ENCODE measurements around the gene RYR3.

RYR3 gene

GRCh38 chr15:33454346-33454745 lies 143.6 kb downstream of the RYR3 start:
- DNase-seq = no peak

- DNase-seq = no peak
Observed at GRCh38 chr15:33454996-33455395, 144.2 kb downstream of the RYR3 start.

- DNase-seq = no peak
Observed at GRCh38 chr15:33458421-33458820, 147.7 kb downstream of the RYR3 start.

GRCh38 chr15:33460166-33460805 lies 149.5 kb downstream of the RYR3 start:
- no peak for DNase-seq

- no peak for DNase-seq
Observed at GRCh38 chr15:33461671-33462070, 150.9 kb downstream of the RYR3 start.

- DNase-seq = no peak
Observed at GRCh38 chr15:33467146-33467815, 156.5 kb downstream of the RYR3 start.

GRCh38 chr15:33467816-33468163 lies 157.0 kb downstream of the RYR3 start:
- no peak for DNase-seq

DNA sequence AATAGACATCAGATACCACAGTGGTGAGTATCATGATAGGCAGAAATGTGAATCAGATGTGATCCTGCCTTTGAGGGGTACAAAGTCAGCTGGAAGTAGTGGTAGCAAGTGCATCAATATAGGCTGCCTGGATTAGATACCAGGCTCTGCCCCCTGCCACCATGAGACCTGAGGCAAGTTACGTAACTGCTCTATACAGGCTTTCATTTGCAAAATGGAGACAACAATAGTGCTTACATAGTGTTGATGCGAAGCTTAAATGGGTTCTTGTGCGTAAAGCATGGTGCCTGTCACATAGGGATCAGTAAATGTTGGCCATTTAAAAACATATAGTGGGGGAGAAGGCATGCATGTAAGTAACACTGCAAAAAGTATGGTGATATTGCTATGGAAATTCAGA lies 158.0 kb downstream of the RYR3 start:
- DNase-seq = no peak

GRCh38 chr15:33473005-33473404 lies 162.2 kb downstream of the RYR3 start:
- DNase-seq = no peak

DNA sequence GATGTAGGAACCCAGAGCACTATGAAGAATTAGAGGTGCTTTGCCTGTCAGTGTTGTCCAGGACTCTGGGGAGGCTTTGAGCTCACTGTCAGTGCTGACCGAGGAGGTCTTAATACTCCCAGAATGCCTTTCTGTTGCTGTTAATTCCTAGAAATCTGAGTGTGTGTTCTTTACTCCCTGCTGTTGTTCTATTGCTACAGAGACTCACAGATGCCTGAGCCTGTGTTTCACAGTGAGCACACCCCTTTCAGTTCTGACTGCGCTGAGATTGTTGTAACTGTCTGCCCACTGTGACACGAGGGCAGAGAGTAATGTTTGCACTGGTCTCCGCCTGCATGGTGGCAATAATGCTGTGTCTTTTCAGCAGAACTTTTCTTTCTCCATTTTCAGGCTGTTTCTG lies 162.9 kb downstream of the RYR3 start:
- no peak for DNase-seq

DNA sequence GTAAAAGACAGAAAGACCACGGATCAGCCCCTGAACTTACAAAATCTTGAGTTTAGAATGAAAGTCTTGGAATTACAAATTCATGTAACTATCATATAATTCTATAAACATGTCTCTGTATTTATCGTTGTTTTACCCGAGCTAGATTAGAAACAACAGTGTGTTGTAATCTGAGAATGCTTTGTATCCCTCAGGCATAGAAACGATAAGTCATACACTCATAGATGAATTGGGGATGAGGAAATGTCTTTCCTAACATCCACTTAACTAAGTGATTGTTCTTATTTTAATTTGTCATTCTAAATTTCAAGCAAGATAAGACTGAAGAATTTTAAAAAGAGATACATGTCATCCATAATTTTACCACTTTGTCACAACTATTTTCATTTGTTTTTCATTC lies 165.3 kb downstream of the RYR3 start:
- no peak for DNase-seq

GRCh38 chr15:33476908-33477307 lies 166.1 kb downstream of the RYR3 start:
- DNase-seq = no peak

DNA sequence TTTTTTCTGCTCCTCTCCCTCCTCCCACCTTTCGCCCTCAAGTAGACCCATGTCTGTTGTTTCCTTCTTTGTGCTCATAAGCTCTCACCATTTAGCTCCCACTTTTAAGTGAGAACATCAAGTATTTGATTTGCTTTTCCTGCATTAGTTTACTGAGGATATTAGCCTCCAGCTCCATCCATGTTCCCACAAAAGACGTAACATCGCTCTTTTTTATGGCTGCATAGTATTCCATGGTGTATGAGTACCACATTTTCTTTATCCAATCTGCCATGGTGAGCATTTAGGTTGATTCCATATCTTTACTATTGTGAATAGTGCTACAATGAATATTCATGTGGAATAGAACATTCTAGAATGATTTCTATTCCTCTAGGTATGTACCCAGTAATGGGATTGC lies 178.6 kb downstream of the RYR3 start:
- DNase-seq = no peak

DNA sequence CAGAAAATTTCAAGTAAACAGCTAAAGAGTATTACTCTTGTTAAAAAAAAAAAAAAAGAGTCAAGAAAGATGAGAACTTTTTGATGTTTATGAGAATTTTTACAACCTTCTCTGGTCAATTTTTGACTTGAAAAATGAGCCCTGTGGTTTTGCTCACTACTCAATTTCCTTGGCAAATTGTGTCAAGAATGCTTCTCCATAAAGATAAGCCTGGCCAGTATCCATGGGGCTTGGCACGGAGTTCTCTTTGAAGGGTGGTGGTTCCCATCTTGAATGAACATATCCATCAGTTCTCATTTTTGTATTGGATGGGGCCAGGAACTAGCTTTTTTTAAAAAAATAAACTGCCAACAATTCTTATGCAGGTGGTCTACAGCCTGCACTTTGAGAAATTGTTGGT lies 179.9 kb downstream of the RYR3 start:
- DNase-seq = no peak

GRCh38 chr15:33492434-33493052 lies 181.8 kb downstream of the RYR3 start:
- DNase-seq = no peak

DNA sequence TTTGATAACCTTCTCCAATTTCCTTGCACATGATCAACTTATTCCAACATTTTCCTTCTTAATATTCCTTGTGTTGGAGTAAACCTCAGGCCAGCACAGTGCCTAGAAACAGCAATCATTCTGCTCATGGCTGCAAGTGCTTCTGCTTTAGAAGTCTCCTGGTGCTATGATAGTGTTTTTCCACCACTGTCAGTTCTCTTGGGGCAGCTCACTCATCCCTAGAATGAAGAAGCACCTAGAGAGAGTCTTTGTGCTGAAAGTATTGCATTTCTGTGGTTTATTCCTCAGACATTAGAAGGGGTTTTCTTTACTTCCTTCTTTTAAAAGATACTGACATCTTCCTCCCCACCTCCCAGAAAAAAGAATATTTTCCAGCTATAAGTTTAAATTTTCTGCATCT lies 183.5 kb downstream of the RYR3 start:
- no peak for DNase-seq

DNA sequence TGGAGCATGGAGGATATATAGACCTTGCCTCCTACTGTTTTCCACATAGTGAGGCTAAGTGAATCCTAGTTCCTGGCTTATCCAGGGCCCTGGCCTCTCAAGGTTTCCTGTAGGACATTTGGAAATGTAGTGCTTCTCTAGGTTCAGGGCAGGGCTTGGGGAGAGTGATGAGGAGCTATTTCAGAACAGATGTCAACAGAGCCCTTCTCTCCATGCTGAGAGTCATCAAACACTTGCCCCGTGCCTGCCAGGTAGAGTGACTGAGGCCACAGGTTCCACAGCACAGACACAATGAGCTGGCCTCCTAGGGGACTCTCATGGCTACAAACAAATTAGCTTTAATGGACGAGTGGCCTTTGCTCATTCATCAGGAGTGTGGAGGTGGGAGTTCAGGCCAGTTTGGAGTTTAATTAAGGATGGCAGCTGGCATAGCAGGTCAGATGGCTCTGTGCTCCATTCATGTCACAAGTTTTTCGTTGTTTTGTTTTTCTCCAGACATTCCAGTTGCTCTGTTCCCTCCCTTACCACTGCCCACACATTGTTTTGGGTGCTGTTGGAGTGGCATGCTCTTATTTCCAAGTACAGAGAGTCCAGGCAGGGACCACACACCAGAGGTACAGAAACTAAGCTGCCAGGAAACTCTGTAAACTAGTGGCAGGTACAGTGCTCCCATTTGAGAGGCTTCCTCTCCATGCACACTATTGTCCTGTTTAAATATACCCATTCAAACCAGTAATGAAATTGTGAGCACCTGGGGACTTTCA lies 189.8 kb downstream of the RYR3 start:
- no peak for DNase-seq

- DNase-seq = no peak
Observed at GRCh38 chr15:33503681-33504080, 192.9 kb downstream of the RYR3 start.

GRCh38 chr15:33506781-33507296 lies 196.1 kb downstream of the RYR3 start:
- DNase-seq = no peak

- DNase-seq = no peak
Observed at GRCh38 chr15:33508703-33509102, 197.9 kb downstream of the RYR3 start.

DNA sequence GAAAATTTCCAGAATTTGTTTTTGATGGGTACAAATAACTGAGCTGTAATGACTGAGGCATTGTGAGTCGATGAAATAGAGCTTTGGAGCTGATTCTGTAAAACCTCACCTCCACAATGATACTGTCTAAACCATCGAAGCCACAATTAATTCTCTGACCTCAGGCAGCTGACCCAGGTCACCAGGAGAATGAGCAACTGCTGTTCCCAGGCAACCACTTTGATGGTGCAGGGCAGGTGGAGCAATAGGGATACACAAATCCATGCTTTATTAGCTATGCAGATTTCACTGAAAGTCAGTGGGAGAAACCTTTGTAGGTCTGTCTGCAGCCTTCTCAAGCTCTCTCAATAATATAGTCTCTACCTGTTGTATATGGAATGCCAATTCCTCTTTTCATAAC lies 204.4 kb downstream of the RYR3 start:
- DNase-seq = no peak

GRCh38 chr15:33516563-33516962 lies 205.8 kb downstream of the RYR3 start:
- no peak for DNase-seq

- no peak for DNase-seq
Observed at GRCh38 chr15:33517944-33518343, 207.2 kb downstream of the RYR3 start.

Data from fibroblast of skin of back (primary cell).